Neural progenitor cell (in vitro differentiated cells): Measurements from ENCODE around the gene NUP35. TPM values are rescaled to one million over a fixed set of nuclear protein-coding genes. Genes with fewer than 3 reads are reported as not detected.

Source experiments
- DNase-seq: peaks from one replicate; pipeline ENCODE4 v3.0.0-alpha.2; 2016; ENCODE audit warnings: low spot score
- H2AFZ ChIP-seq: fragments of 200-600 bp; sonication (generic); replicated peaks from 2 replicates; pipeline ENCODE4 v1.6.1; 2016; ENCODE audit warnings: antibody characterized with exemption
- H3F3A ChIP-seq: fragments of 200-600 bp; sonication (generic); 2 replicates; pipeline ENCODE4 v1.6.1; 2016; ENCODE audit warnings: antibody characterized with exemption, low read depth
- H3K27ac ChIP-seq: fragments of 200-600 bp; sonication (generic); 2 replicates; pipeline ENCODE4 v1.5.1; 2016; ENCODE audit warnings: mild to moderate bottlenecking
- H3K27me3 ChIP-seq: fragments of 200-600 bp; sonication (generic); 2 replicates; pipeline ENCODE4 v1.6.1; 2016; ENCODE audit warnings: mild to moderate bottlenecking, moderate library complexity
- H3K36me3 ChIP-seq: fragments of 200-600 bp; sonication (generic); 2 replicates; pipeline ENCODE4 v1.5.1; 2016
- H3K4me1 ChIP-seq: fragments of 200-600 bp; sonication (generic); 2 replicates; pipeline ENCODE4 v1.6.1; 2016; ENCODE audit warnings: mixed run types
- H3K4me2 ChIP-seq: fragments of 200-600 bp; sonication (generic); 2 replicates; pipeline ENCODE4 v1.6.1; 2016
- H3K4me3 ChIP-seq: fragments of 200-600 bp; sonication (generic); 2 replicates; pipeline ENCODE4 v1.5.1; 2016
- H3K79me2 ChIP-seq: fragments of 200-600 bp; sonication (generic); 2 replicates; pipeline ENCODE4 v1.6.1; 2016; ENCODE audit warnings: low read depth
- H3K9ac ChIP-seq: fragments of 200-600 bp; sonication (generic); 2 replicates; pipeline ENCODE4 v1.6.1; 2016
- H3K9me3 ChIP-seq: fragments of 200-600 bp; sonication (generic); 2 replicates; pipeline ENCODE4 v1.5.1; 2016; ENCODE audit warnings: low read depth
- H4K20me1 ChIP-seq: fragments of 200-600 bp; sonication (generic); 2 replicates; pipeline ENCODE4 v1.6.1; 2016; ENCODE audit warnings: low read depth
- H3K27ac Mint-ChIP-seq: 3 replicates; pipeline ENCODE4 v1.8.0; 2021; ENCODE audit warnings: mixed read lengths
- H3K27me3 Mint-ChIP-seq: 2 replicates; pipeline ENCODE4 v1.8.0; 2022; ENCODE audit warnings: low read depth, mild to moderate bottlenecking, inconsistent platforms, moderate library complexity, mixed read lengths; ENCODE audit not compliant: insufficient read depth
- H3K36me3 Mint-ChIP-seq: 3 replicates; pipeline ENCODE4 v1.8.0; 2021; ENCODE audit warnings: mixed read lengths
- H3K4me1 Mint-ChIP-seq: 3 replicates; pipeline ENCODE4 v1.8.0; 2021; ENCODE audit warnings: mixed read lengths
- H3K4me3 Mint-ChIP-seq: 3 replicates; pipeline ENCODE4 v1.8.0; 2021; ENCODE audit warnings: mild to moderate bottlenecking, moderate library complexity, mixed read lengths
- H3K9me3 Mint-ChIP-seq: 3 replicates; pipeline ENCODE4 v1.8.0; 2020; ENCODE audit warnings: mixed read lengths
- EZH2 ChIP-seq: fragments of 200-600 bp; sonication (generic); IDR thresholded peaks from 2 replicates; pipeline ENCODE4 v1.6.1; 2017; ENCODE audit warnings: antibody characterized with exemption, mild to moderate bottlenecking, moderate library complexity
- EZH2phosphoT487 ChIP-seq: fragments of 200-600 bp; sonication (generic); IDR thresholded peaks from 2 replicates; pipeline ENCODE4 v1.6.1; 2017; ENCODE audit warnings: antibody characterized with exemption
- total RNA-seq: library from RNA; depleted of rRNA; stranded (reverse); fragments of >200 nt; gene quantifications from 2 replicates; pipeline ENCODE4 v1.2.3, GENCODE V29; 2015; ENCODE audit warnings: low replicate concordance
- TF ChIP-seq, protein P1 (sequence below): fragments of 200-600 bp; sonication (generic); IDR thresholded peaks from 2 replicates; pipeline ENCODE4 v1.5.1; 2017; ENCODE audit warnings: antibody characterized with exemption, mild to moderate bottlenecking

The NUP35 gene
- total RNA-seq, 1 donor from 2014 or later = 53.3 TPM

DNA sequence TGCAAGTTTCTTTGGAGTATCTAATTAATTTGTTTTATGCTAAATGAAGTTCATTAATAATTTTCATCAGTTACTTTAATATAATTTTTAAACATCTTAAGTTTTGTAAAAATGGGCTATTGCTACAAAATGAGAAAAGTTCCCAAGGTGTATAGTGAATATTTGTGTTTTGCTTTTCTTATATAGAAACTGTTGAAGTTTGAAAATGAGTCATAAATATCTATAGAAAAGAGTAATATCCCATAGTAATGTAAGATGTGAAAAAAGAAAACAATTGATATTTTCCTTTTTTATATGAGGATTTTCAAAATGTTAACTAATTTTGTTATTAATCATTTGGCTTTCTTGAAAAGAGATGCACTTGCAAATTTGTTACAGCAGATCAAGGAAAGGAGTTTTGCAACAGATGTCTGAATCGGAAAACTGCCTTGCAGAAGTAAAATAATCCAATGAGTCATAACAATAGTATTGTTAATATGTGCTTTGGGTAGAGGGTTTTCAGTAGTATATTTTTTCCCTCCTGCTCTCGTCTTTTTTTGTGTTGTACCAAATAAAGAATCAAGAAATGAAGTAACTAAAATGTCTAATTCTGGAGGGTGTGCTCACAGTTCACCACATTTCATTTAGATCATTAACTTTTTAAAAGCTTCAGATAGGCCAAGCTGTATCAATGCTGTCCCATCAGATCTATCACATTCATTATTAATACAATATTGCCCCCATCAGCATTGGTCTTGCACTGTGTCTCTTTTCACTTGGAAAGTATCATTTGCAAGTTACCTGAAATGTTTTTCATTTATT, 30.2 kb upstream of the NUP35 start:
- no peak overlapping the region for H3K4me3 ChIP-seq
- peaks cover 2% of the 10 kb centered on the region for H3K9me3 Mint-ChIP-seq
- H3F3A ChIP-seq = no peaks in the 10 kb centered on the region
- H3K27me3 Mint-ChIP-seq = no peaks in the 10 kb centered on the region
- no peaks in the 10 kb centered on the region for H3K27me3 ChIP-seq
- no peaks in the 10 kb centered on the region for H4K20me1 ChIP-seq
- no peaks in the 10 kb centered on the region for H3K36me3 ChIP-seq
- no peak for DNase-seq
- H3K79me2 ChIP-seq = no peaks in the 10 kb centered on the region
- H3K9ac ChIP-seq = no peak overlapping the region
- peaks cover 2% of the 10 kb centered on the region for H3K36me3 Mint-ChIP-seq
- no peak overlapping the region for H3K27ac ChIP-seq
- no peak overlapping the region for H2AFZ ChIP-seq
- H3K4me1 ChIP-seq = no peaks in the 10 kb centered on the region
- no peaks in the 10 kb centered on the region for H3K9me3 ChIP-seq
- no peak overlapping the region for H3K4me2 ChIP-seq
- H3K27ac Mint-ChIP-seq = no peak overlapping the region
- H3K4me1 Mint-ChIP-seq = peaks cover 2% of the 10 kb centered on the region
- H3K4me3 Mint-ChIP-seq = no peak overlapping the region
- TF ChIP-seq EZH2phosphoT487 (no peak), EZH2 (no peak)
- TF ChIP-seq, protein P1, sequence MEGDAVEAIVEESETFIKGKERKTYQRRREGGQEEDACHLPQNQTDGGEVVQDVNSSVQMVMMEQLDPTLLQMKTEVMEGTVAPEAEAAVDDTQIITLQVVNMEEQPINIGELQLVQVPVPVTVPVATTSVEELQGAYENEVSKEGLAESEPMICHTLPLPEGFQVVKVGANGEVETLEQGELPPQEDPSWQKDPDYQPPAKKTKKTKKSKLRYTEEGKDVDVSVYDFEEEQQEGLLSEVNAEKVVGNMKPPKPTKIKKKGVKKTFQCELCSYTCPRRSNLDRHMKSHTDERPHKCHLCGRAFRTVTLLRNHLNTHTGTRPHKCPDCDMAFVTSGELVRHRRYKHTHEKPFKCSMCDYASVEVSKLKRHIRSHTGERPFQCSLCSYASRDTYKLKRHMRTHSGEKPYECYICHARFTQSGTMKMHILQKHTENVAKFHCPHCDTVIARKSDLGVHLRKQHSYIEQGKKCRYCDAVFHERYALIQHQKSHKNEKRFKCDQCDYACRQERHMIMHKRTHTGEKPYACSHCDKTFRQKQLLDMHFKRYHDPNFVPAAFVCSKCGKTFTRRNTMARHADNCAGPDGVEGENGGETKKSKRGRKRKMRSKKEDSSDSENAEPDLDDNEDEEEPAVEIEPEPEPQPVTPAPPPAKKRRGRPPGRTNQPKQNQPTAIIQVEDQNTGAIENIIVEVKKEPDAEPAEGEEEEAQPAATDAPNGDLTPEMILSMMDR = no peak

DNA sequence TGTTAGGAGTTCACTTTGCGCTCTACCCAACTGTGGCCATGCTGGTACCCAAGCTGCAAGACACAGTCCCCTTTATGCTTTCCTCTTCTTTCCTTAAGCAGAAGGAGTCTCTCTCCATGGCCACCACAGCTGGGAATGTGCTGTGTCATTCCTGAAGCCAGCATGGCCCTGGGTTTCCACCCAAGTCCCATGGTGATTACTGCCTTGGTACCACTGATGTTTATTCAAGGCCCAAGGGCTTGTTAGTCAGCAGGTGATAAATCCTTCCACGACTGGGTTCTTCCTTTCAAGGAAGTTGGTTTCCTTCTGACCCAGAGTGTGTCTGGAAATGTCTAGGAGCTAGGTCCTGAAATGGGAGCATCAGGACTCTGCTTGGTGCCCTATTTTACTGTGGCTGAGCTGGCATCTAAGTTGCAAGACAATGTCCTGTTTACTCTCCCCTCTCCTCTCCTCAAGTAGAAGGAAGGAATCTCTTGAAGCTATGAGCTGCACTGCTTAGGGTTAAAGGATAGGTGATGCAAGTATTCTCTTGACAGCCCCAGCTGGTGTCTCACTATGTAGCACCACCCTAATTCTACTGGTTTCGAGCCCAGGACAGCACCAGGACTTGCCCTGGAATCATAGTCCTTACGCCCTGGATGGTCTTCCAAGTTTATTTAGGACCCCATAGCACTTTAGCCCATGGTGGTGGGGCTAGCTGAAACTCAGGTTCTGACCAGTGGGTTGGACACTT, 18.7 kb upstream of the NUP35 start:
- Histone ChIP-seq H3K9me3 (no peaks in the 10 kb centered on the region), H3K4me3 (no peak overlapping the region), H3F3A (no peaks in the 10 kb centered on the region), H3K36me3 (no peaks in the 10 kb centered on the region), H3K4me1 (no peaks in the 10 kb centered on the region), H3K79me2 (no peaks in the 10 kb centered on the region), H2AFZ (no peak overlapping the region), H3K27me3 (no peaks in the 10 kb centered on the region), H3K27ac (no peak overlapping the region), H3K9ac (no peak overlapping the region), H3K4me2 (no peak overlapping the region), H4K20me1 (no peaks in the 10 kb centered on the region)
- Mint-ChIP-seq H3K4me3 (no peak overlapping the region), H3K27me3 (no peaks in the 10 kb centered on the region), H3K27ac (no peak overlapping the region), H3K4me1 (no peaks in the 10 kb centered on the region), H3K9me3 (peaks cover 4% of the 10 kb centered on the region), H3K36me3 (no peaks in the 10 kb centered on the region)
- no peak for DNase-seq
- TF ChIP-seq EZH2 (no peak), EZH2phosphoT487 (no peak)
- TF ChIP-seq, protein P1 = no peak

DNA sequence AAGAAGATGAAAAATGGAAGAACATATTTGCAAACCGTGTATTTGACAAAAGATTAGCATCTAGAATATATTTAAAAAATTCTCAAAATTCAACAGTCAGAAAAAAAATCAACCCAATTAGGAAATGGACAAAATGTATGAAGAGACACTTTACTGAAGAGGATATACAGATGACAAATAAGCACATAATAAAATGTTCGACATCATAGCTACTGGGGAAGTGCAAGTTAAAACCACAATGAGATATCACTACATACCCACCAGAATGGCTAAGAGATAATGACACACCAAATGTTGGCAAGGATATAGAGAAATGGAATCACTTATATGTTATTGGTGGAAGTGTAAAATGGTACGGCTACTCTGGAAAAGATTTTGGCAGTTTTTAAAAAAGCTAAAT, 11.7 kb upstream of the NUP35 start:
- Histone ChIP-seq H3K4me1 (no peaks in the 10 kb centered on the region), H3K36me3 (no peaks in the 10 kb centered on the region), H3K4me2 (no peak overlapping the region), H3K27me3 (no peaks in the 10 kb centered on the region), H2AFZ (no peak overlapping the region), H4K20me1 (no peaks in the 10 kb centered on the region), H3K4me3 (no peak overlapping the region), H3K9me3 (no peaks in the 10 kb centered on the region), H3K27ac (no peak overlapping the region), H3K9ac (no peak overlapping the region), H3K79me2 (no peaks in the 10 kb centered on the region), H3F3A (no peaks in the 10 kb centered on the region)
- TF ChIP-seq EZH2 (no peak), EZH2phosphoT487 (no peak)
- TF ChIP-seq, protein P1 = no peak
- H3K9me3 Mint-ChIP-seq = no peaks in the 10 kb centered on the region
- H3K4me1 Mint-ChIP-seq = no peaks in the 10 kb centered on the region
- no peak for DNase-seq
- no peak overlapping the region for H3K27ac Mint-ChIP-seq
- H3K36me3 Mint-ChIP-seq = no peaks in the 10 kb centered on the region
- H3K4me3 Mint-ChIP-seq = no peak overlapping the region
- no peaks in the 10 kb centered on the region for H3K27me3 Mint-ChIP-seq
